CD14-positive monocyte (primary cell): ENCODE measurements around the gene SPRR2G. TPM values are rescaled to one million over a fixed set of nuclear protein-coding genes. Genes with fewer than 3 reads are reported as not detected.
"Not testable (repeated sequence)": the region's sequence is repeated elsewhere in the genome, so short reads cannot be mapped to it uniquely, and the experiment has no call there.

Source experiments
- DNase-seq, 3 donors: peaks; one replicate each; pipeline ENCODE4 v3.0.0-alpha.2; 2011 to 2022
- H2AFZ ChIP-seq: 2 replicates; pipeline ENCODE4 v1.6.0; 2012; ENCODE audit warnings: mild to moderate bottlenecking, low read depth, low read length, inconsistent platforms; ENCODE audit not compliant: insufficient read depth, poor library complexity, severe bottlenecking
- H3K27ac ChIP-seq, 2 donors: 1 replicate in 1 of 2; 2 replicates in 1 of 2; pipeline ENCODE4 v1.5.1; 2012 to 2013; ENCODE audit warnings: low read length in 2 of 2, control low read depth in 1 of 2, inconsistent platforms in 1 of 2, low read depth in 1 of 2, mild to moderate bottlenecking in 1 of 2
- H3K27me3 ChIP-seq, 2 donors: one replicate each; pipeline versions ENCODE4 v1.6.0 to v1.6.1; 2011 to 2013; ENCODE audit warnings: low read length in 2 of 2; ENCODE audit not compliant: control insufficient read depth in 2 of 2, insufficient read depth in 2 of 2
- H3K36me3 ChIP-seq, 2 donors: replicated peaks in 1 of 2; 1 replicate in 1 of 2; 2 replicates in 1 of 2; pipeline versions ENCODE4 v1.5.1 to v1.6.1; 2012 to 2013; ENCODE audit warnings: low read length in 2 of 2, control low read depth in 1 of 2, inconsistent platforms in 1 of 2, mild to moderate bottlenecking in 1 of 2; ENCODE audit not compliant: insufficient read depth in 2 of 2, control insufficient read depth in 1 of 2
- H3K4me1 ChIP-seq, 2 donors: 1 replicate in 1 of 2; 2 replicates in 1 of 2; pipeline versions ENCODE4 v1.5.1 to v1.6.1; 2012 to 2013; ENCODE audit warnings: low read length in 2 of 2, control low read depth in 1 of 2, inconsistent platforms in 1 of 2, mild to moderate bottlenecking in 1 of 2, moderate library complexity in 1 of 2; ENCODE audit not compliant: insufficient read depth in 2 of 2, control insufficient read depth in 1 of 2
- H3K4me2 ChIP-seq: replicated peaks from 2 replicates; pipeline ENCODE3; 2012; ENCODE audit warnings: low read length, moderate library complexity, mild to moderate bottlenecking; ENCODE audit not compliant: poor library complexity, severe bottlenecking; ENCODE audit errors: extremely low read depth
- H3K4me3 ChIP-seq, 3 experiments: fragments of 200-600 bp in 1 of 3; sonication (generic) in 1 of 3; replicated peaks in 1 of 3; 1 replicate in 2 of 3; 2 replicates in 1 of 3; pipeline ENCODE4 v1.5.1; 2011 to 2013; ENCODE audit warnings: low read length in 3 of 3, mild to moderate bottlenecking in 3 of 3, control low read depth in 2 of 3, low read depth in 2 of 3, inconsistent platforms in 1 of 3, moderate library complexity in 1 of 3
- H3K79me2 ChIP-seq: 2 replicates; pipeline ENCODE4 v1.6.0; 2012; ENCODE audit warnings: mild to moderate bottlenecking, control low read depth, inconsistent platforms, low read length, moderate library complexity; ENCODE audit not compliant: insufficient read depth
- H3K9ac ChIP-seq: 2 replicates; pipeline ENCODE4 v1.6.0; 2017; ENCODE audit warnings: low read length, mild to moderate bottlenecking; ENCODE audit not compliant: insufficient read depth, poor library complexity, severe bottlenecking
- H3K9me3 ChIP-seq, 2 donors: replicated peaks in 1 of 2; 1 replicate in 1 of 2; 2 replicates in 1 of 2; pipeline versions ENCODE4 v1.5.1 to v1.6.1; 2012 to 2013; ENCODE audit warnings: low read length in 2 of 2, control low read depth in 1 of 2; ENCODE audit not compliant: control insufficient read depth in 1 of 2, insufficient read depth in 1 of 2
- H4K20me1 ChIP-seq: 2 replicates; pipeline ENCODE4 v1.6.0; 2012; ENCODE audit warnings: mild to moderate bottlenecking, low read length, control low read depth, moderate library complexity; ENCODE audit not compliant: insufficient read depth
- H3K27ac Mint-ChIP-seq, 7 donors: one replicate each; pipeline ENCODE4 v1.8.0; 2020; ENCODE audit warnings: mild to moderate bottlenecking in 7 of 7, mixed read lengths in 7 of 7, moderate library complexity in 6 of 7, inconsistent platforms in 2 of 7
- H3K27me3 Mint-ChIP-seq, 3 donors: one replicate each; pipeline ENCODE4 v1.8.0; 2021 to 2022; ENCODE audit warnings: low read depth in 3 of 3, mild to moderate bottlenecking in 3 of 3, mixed read lengths in 3 of 3, moderate library complexity in 3 of 3, inconsistent platforms in 1 of 3
- H3K36me3 Mint-ChIP-seq, 2 donors: one replicate each; pipeline ENCODE4 v1.8.0; 2020; ENCODE audit warnings: mixed read lengths in 2 of 2, inconsistent platforms in 1 of 2, mild to moderate bottlenecking in 1 of 2
- H3K4me1 Mint-ChIP-seq: one replicate; pipeline ENCODE4 v1.8.0; 2020; ENCODE audit warnings: mild to moderate bottlenecking, mixed read lengths
- H3K4me3 Mint-ChIP-seq, 2 donors: one replicate each; pipeline ENCODE4 v1.8.0; 2020; ENCODE audit warnings: mild to moderate bottlenecking in 2 of 2, mixed read lengths in 2 of 2, moderate library complexity in 1 of 2
- H3K9me3 Mint-ChIP-seq, 7 donors: one replicate each; pipeline ENCODE4 v1.8.0; 2020 to 2022; ENCODE audit warnings: mixed read lengths in 7 of 7, mild to moderate bottlenecking in 6 of 7, moderate library complexity in 6 of 7, inconsistent platforms in 2 of 7
- CTCF ChIP-seq: fragments of 200-600 bp; IDR thresholded peaks from one replicate; pipeline ENCODE4 v1.8.0; 2022; ENCODE audit warnings: antibody characterized with exemption, mild to moderate bottlenecking
- WGBS: methylation state at CpG from one replicate; pipeline ENCODE4 v1.1.5; 2013; ENCODE audit warnings: missing lambda C conversion rate; ENCODE audit not compliant: insufficient coverage; 5-methylcytosine and 5-hydroxymethylcytosine counted together
- intact Hi-C, 2 donors: fragments of 100-400 bp; cut with micrococcal nuclease; formaldehyde crosslinking; loops; one replicate each; pipeline versions ENCODE4 v1.15.0 to v1.15.1; 2023
- polyA plus RNA-seq, 3 donors: library from polyadenylated mRNA; depleted of rRNA in 1 of 3; unstranded in 2 of 3; stranded (reverse) in 1 of 3; fragments of 300-500 nt in 2 of 3; fragments of >200 nt in 1 of 3; fragmentation: Illumina TruSeq in 2 of 3; gene quantifications; 1 replicate in 2 of 3; 2 replicates in 1 of 3; pipeline ENCODE4 v1.2.3, GENCODE V29; 2012 to 2021

Gene SPRR2G
- polyA plus RNA-seq, 3 donors = not detected

- peaks cover 0 to 5% of the 10 kb centered on the region in 2 donors for H3K27me3 ChIP-seq
- Mint-ChIP-seq H3K4me3 (no peak overlapping the region), H3K9me3 (peaks cover 0 to 2% (median 0%) of the 10 kb centered on the region in 7 donors), H3K36me3 (no peaks in the 10 kb centered on the region), H3K4me1 (no peaks in the 10 kb centered on the region), H3K27ac (no peak overlapping the region), H3K27me3 (peaks cover 5 to 31% (median 7%) of the 10 kb centered on the region in 3 donors)
- no peak overlapping the region for H2AFZ ChIP-seq
- no peak for TF ChIP-seq CTCF
- no peaks in the 10 kb centered on the region for H3K4me1 ChIP-seq
- WGBS = 89% methylated on average over 2 of the region's 2 CpGs
- intact Hi-C loops = no loop called here
- no peaks in the 10 kb centered on the region for H3K36me3 ChIP-seq
- DNase-seq = no peak
- H3K9me3 ChIP-seq = no peaks in the 10 kb centered on the region
- no peak overlapping the region for H3K4me3 ChIP-seq
- H3K27ac ChIP-seq = no peak overlapping the region
- no peaks in the 10 kb centered on the region for H4K20me1 ChIP-seq
- no peaks in the 10 kb centered on the region for H3K79me2 ChIP-seq
- H3K4me2 ChIP-seq = no peak overlapping the region
- H3K9ac ChIP-seq = no peak overlapping the region
Measured at GRCh38 chr1:153133743-153134142, 16.9 kb downstream of the SPRR2G start.

GRCh38 chr1:153133267-153133666 is 17.4 kb downstream of the SPRR2G start:
- no peaks in the 10 kb centered on the region for H3K36me3 Mint-ChIP-seq
- H2AFZ ChIP-seq = no peak overlapping the region
- no peak overlapping the region for H3K27ac Mint-ChIP-seq
- TF ChIP-seq CTCF = no peak
- no peaks in the 10 kb centered on the region for H3K9me3 ChIP-seq
- peaks cover 0 to 5% of the 10 kb centered on the region in 2 donors for H3K27me3 ChIP-seq
- peaks cover 5 to 32% (median 5%) of the 10 kb centered on the region in 3 donors for H3K27me3 Mint-ChIP-seq
- no peak overlapping the region for H3K4me3 Mint-ChIP-seq
- no peaks in the 10 kb centered on the region for H3K4me1 Mint-ChIP-seq
- no peaks in the 10 kb centered on the region for H4K20me1 ChIP-seq
- H3K4me1 ChIP-seq = no peaks in the 10 kb centered on the region
- H3K9ac ChIP-seq = no peak overlapping the region
- intact Hi-C loops = no loop called here
- peaks cover 0 to 2% (median 0%) of the 10 kb centered on the region in 7 donors for H3K9me3 Mint-ChIP-seq
- no peak overlapping the region for H3K27ac ChIP-seq
- DNase-seq = no peak
- H3K4me3 ChIP-seq = no peak overlapping the region
- WGBS = 100% methylated on average over 1 of the region's 1 CpG
- no peaks in the 10 kb centered on the region for H3K79me2 ChIP-seq
- no peaks in the 10 kb centered on the region for H3K36me3 ChIP-seq
- H3K4me2 ChIP-seq = no peak overlapping the region

- H3K4me2 ChIP-seq, H3K4me3 Mint-ChIP-seq, H3K9me3 ChIP-seq, H3K27ac Mint-ChIP-seq, H2AFZ ChIP-seq, DNase-seq, H3K36me3 Mint-ChIP-seq, H3K4me1 Mint-ChIP-seq, H3K36me3 ChIP-seq, H3K4me1 ChIP-seq, H3K79me2 ChIP-seq, H3K27ac ChIP-seq, intact Hi-C loops, H3K9me3 Mint-ChIP-seq, H4K20me1 ChIP-seq, H3K27me3 ChIP-seq, H3K9ac ChIP-seq, H3K4me3 ChIP-seq: not testable (repeated sequence)
- peaks cover 4 to 21% (median 4%) of the 10 kb centered on the region in 3 donors for H3K27me3 Mint-ChIP-seq
- WGBS = 83% methylated on average over 2 of the region's 4 CpGs
Measured at GRCh38 chr1:153128688-153129087, 22.0 kb downstream of the SPRR2G start.
